ENCODE data around the gene HOXA10.

HOXA10 gene

DNA sequence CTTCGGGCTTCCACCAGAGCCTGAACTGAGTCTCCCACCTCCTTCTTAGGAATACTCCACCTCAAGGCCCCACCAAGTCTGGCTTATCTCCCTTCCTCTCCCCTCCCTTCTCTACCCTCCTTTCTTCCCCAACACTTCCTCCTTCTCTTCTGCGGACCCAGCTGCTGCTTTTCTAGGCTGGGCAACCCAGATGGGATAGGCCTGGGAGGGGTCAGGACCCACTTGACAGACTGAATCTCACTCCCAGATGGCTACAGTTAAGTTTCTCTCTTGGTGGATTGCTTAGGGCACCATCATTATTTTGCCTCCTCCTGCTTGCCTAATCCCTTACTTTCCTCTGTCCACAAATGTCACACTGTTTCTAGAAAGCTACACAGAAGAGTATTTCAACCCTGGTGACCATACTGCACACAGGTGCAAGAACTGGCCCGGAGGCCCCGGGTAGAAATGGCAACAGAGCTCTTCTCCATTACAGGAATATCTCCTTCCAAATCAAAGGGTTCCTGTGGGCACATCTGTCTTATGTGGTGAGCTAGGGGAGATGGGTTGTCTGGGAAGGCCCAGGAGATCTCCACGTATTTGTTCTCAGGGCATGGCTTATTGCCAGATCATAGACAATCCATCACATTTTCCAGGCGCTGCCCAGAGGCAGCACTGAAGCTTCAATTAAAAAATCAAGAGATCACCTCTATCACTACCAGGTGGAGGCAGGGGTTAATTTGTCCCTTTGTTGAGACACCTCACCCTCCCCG lies 16.1 kb upstream of the HOXA10 start:
- no peak for DNase-seq

DNA sequence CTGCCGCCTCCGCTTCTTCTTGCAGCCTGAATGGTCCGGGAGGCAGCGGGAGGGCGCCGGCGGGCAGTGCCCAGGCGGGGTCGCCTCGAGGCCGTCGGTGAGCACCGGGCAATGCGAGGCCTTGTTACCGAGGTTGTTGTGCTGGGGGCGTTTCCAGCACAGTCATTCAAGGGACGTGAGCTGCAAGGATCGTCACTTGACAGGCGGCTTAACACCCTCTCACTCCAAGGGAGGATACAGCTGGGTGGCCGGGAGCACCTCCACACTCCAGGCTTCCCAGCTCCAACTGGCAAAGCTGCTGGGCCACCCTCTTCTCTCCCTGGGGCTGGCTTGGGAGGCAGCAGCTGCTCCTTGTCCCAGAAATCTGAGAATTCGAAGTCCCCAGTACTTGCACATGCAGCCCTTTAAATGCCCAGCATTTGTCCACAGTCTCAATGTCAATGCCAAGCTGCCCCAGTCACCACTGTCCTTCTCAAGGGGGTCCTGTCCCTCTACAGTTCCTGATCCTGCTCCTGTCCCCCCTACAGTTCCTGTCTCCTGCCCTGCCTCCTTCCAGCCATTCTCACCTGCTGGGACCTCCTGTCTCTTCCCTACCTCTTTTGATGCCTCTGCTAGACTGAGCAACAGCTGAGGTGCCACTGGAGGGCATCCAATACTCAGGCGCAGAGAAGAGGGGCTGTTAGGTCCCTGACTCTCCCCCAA lies 15.3 kb upstream of the HOXA10 start:
- DNase-seq: peak; percentile 33

- DNase-seq: no peak
Measured at GRCh38 chr7:27188386-27189294, 14.5 kb upstream of the HOXA10 start.

- no peak for DNase-seq
Measured at GRCh38 chr7:27187475-27188385, 13.6 kb upstream of the HOXA10 start.

GRCh38 chr7:27186668-27187474 lies 12.8 kb upstream of the HOXA10 start:
- no peak for DNase-seq

DNA sequence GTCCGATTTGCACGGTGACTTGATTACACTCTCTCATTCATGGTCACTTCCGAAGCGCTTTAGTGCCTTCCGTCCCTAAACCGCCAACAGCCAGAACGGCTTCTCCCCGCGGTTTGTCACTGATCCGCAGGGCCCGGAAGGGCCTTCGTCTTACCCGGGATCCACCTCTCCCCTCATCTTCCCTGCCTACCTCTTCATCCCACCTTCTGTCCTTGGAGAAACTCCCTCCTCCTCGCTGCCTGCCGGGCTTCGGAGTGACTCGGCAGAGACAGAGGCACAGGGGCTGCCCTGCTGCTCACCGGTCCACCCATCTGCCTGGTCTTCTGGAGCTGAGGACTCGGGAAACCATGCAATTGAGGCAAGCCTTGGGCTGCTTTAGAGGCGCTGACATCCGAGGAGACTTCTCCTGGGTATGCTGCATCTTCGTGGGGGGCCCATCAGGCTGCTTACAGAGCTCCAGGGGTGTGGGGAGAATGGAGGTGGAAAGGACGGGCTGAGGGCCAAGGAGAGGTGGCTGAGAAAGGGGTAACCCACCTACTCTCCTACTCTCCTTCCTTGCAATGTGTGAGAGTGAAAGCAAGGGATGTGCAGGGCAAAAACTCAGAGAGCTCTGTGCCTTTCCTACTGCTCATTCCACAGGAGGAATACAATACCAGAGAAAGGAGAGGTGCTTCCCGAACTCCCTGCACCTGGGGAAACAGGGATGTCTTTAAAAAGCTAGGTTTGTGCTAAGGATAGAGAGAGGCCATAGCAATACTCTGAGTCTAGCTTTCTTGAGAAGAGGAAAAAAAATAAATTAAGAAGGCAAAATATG lies 11.9 kb upstream of the HOXA10 start:
- DNase-seq: no peak

DNA sequence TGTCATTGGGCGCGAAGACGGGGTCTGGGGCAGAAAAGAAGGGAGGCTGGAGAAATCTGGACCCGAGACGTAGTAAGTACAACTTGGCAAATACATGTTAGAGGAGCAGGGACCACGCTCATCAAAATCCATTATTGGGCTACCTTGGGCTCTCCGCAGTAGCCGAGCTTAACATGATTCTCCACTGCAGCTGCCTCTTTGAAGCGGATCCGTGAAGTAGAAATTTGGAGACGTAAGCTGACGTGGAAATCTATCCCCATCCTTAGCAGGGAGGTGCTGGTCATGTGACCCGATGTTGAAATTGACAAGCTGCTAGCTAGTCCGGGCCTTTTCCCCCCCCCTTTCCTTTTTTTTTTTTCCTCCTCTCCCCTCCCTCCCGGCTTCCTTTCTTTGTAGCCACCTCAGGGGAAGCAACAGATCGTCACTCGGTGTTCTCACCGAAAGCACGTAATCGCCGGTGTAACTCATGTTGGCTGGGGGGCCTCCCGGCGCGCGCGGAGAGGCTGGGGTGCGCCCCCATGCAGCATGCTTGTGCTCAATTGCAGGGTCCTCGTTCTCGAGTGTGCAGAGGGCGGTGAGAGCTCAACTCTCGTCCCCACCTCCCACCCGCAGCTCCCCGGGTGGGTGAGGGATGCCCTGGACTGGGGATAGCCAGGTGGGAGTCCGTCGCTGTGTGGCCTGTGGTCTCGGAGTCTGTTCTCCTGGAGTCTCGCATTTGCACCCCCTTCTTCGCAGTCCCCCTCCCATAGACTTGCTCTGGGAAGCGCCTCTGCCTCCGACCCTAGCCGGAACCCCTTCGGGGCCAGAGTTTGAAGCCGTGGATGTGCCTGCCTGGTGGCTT lies 11.1 kb upstream of the HOXA10 start, which contains the start of gene HOXA11:
HOXA11 (minus strand) TSS at position 220 of the 841 bp plus-strand sequence; CDS start at position 132, 88 bp downstream.
- DNase-seq: no peak

GRCh38 chr7:27184337-27185012 lies 10.4 kb upstream of the HOXA10 start:
- DNase-seq: no peak

DNA sequence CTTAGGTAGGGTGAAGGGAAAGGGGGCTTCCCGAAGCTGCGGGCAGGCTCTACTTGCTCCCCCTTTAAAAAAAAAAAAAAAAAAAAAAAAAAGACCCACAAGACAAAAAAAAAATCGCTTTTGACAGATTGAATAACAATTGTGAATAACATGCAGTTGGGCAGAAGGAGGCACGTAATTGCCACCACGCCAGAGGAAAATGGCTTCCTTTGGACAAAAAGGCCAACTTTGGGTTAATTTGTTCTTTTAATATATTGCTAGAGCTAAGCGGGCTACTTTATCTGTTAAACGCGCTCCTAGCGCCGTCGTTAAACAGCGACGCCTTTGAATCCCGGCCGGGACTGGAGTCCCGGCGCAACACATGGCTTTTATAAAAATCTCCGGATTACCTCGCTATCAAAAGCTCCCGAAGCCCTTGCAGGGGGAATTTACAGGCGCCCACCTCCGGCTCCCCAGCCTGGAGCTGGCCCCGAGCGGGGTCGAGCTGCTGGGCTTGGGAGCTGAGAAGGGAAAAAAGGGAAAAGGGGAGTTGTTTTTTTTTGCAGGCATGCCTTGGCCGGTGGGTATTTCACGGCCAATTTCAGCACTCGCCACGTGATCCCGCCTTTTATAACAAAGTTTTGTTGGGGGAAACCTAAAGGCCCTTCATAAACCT lies 9.7 kb upstream of the HOXA10 start:
- no peak for DNase-seq

DNA sequence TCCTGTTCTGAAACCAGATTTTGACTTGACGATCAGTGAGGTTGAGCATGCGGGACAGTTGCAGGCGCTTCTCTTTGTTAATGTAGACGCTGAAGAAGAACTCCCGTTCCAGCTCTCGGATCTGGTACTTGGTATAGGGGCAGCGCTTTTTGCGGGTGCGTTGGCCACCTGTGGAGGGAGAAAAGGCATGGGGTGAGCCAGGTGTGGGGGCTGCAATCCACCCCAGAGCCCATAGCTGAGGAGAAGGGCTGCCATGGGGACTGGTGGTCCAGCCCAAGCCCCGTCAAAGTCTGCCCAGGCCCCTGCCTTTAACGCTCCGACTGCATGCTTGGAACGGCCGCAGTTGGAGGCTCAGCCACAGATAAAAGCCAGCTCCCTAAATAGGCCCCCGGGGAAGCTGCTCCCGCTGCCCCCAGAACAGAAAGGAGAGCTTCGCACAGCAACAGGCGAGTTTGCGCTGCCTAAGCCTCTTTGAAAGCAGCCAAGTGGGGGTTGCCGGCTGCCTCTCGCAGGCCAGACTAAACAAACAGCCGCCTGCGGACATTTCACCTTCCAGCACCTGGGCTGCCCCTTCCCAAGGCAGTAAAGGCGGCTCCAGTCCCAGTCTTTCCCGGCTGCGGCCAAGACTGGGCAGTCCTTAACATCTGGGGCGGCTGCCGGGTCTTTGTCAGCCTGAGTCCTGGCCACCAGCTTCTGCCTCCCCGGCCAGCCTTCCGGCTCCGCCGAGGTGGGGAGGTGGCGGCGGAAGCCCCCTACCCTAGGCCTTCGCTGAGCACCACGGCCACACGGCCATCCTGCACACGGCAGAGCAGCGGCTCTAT lies 9.0 kb upstream of the HOXA10 start:
- DNase-seq: no peak

DNA sequence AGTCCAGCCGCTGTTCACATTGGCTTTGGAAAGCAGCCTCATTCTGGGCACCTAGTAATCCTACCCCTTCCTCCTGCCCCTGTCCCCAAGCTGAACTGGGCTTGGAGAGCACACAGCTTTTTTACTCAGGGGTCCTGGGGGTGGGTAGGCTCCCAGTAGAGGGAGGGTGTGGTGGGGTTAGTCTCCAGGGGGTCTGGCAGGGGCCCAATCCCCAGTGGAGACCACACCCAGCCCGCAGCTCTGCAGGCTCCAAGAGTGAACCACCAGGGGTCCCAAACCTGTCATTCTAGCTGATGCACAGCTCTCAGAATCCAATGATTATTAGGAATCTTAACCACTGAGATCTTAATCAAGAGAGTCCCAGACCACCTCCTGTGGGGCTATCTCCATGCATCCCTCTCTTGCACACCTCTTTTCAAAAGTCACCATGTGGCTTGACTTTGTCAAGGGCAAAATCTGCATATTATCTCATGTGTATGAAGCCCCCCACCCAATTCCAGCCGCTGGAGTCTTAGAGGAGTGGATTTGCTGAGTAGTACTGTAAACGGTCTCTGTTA lies 8.2 kb upstream of the HOXA10 start:
- DNase-seq: no peak

DNA sequence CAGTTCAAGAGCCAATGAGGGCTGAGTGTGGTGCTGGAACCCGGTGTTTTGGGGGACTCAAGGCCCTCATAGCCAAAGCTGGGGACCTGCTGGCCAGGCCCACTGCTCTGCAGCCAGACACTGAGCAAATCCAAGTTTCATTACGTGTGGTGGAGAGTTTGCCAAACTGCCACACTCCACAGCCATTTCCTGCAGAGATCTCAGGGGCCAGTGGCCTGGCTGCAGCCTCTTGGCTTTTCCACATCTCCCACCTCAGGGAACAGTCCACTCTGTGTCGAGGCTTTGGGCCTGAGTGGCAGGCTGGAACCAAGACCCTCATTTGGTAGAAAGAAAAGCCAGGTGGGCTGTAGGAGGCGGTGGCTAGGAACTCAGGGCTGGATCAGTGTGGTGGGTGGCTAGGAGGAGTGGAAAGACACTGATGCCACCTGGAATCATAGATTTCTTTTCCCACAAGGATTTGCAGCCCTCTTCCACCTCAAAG lies 7.7 kb upstream of the HOXA10 start:
- no peak for DNase-seq

DNA sequence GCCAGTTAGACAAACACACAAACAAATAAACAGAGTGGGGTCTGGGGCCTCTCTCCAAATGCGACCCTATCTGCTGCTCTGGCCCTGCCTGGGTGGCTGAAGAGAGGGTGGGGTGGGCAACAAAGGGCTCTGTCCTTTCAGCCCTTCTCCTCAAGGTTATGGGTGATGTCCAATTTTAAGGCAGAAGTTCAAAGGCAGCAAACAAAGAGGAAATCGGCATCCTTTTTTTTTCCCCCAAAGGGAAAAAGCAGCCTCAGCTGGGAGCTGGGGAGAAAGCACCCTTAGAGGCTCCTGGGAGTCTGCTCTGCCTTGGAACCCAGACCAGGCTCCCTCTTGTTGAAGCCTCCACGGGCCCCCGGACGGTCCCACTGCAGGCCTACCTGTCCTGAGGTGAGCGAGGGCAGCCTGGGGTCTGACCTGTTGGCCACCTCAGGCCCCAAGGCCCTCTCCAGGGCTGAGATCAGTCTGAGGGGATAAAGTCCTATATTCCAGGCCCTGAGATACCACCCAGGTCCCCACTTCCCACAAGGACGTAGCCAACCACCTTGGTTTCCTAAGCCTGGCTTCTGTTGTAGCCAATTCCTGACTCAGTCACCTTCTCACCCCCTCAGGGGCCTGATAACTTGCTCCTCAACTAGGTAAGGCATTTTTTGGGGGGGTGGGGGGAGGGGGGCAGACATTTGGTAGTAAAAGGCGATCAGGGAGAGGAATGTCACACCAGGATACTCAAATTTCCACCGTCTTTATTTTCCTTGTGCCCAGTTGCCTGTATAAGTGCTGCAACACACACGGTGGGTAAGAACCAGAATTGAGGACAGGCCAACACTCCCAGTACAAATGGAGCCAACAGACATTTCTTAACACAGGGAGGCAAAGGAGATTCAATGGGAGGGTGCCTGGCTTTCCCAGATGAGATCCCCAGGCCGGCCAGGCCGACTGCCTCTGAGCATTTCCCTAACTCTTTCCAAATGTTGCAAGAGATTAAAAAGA lies 6.6 kb upstream of the HOXA10 start:
- no peak for DNase-seq

- DNase-seq: no peak
Measured at GRCh38 chr7:27179503-27180430, 5.6 kb upstream of the HOXA10 start.
